Calu3 (cell line): ENCODE data around the gene ZNF555. TPM values are rescaled to one million over a fixed set of nuclear protein-coding genes. Genes with fewer than 3 reads are reported as not detected.

Experiments used
- BruUV-seq: library from RNA; stranded (reverse); fragments of 400-500 nt; replicated peaks from 2 replicates; lab custom pipeline; 2021; lab: Mats Ljungman, UMichigan
- CTCF ChIA-PET: fragments of 300-600 bp; sonication (Branson Sonifier 250); formaldehyde crosslinking; loops from one replicate; lab custom pipeline; 2022; ENCODE audit warnings: antibody characterized with exemption; lab: Charles Lee
- DNase-seq: peaks from one replicate; pipeline ENCODE4 v3.0.0; 2022
- H3K27ac Mint-ChIP-seq: one replicate; pipeline ENCODE4 v1.8.0; 2022; ENCODE audit warnings: mixed read lengths; ENCODE audit not compliant: unreplicated experiment
- H3K27me3 Mint-ChIP-seq: one replicate; pipeline ENCODE4 v1.8.0; 2022; ENCODE audit warnings: mixed read lengths; ENCODE audit not compliant: unreplicated experiment
- H3K36me3 Mint-ChIP-seq: one replicate; pipeline ENCODE4 v1.8.0; 2022; ENCODE audit warnings: mild to moderate bottlenecking, moderate library complexity, mixed read lengths; ENCODE audit not compliant: insufficient read depth, unreplicated experiment
- H3K4me1 Mint-ChIP-seq: one replicate; pipeline ENCODE4 v1.8.0; 2022; ENCODE audit warnings: mild to moderate bottlenecking, low read depth, mixed read lengths; ENCODE audit not compliant: unreplicated experiment
- H3K4me3 Mint-ChIP-seq: one replicate; pipeline ENCODE4 v1.8.0; 2022; ENCODE audit warnings: mild to moderate bottlenecking, low read depth, moderate library complexity, mixed read lengths; ENCODE audit not compliant: unreplicated experiment
- H3K9me3 Mint-ChIP-seq: one replicate; pipeline ENCODE4 v1.8.0; 2022; ENCODE audit warnings: low read depth, mixed read lengths; ENCODE audit not compliant: unreplicated experiment
- CTCF ChIP-seq: fragments of 200-600 bp; IDR thresholded peaks from one replicate; pipeline ENCODE4 v1.8.0; 2022; ENCODE audit warnings: antibody characterized with exemption; ENCODE audit not compliant: unreplicated experiment
- intact Hi-C: fragments of 100-400 bp; cut with micrococcal nuclease; formaldehyde crosslinking; loops from one replicate; pipeline ENCODE4 v1.10.0; 2022; ENCODE audit not compliant: unreplicated experiment
- total RNA-seq: library from RNA; stranded (reverse); gene quantifications from 2 replicates; pipeline ENCODE4 v1.2.3, GENCODE V29; 2022

ZNF555 gene
- total RNA-seq, 1 experiment from 2014 or later = 5.7 TPM

GRCh38 chr19:2802826-2803225 lies 38.4 kb upstream of the ZNF555 start:
- DNase-seq = no peak
- CTCF ChIA-PET = no interaction called here
- H3K27ac Mint-ChIP-seq = no peak overlapping the region
- H3K9me3 Mint-ChIP-seq = no peaks in the 10 kb centered on the region
- H3K27me3 Mint-ChIP-seq = no peaks in the 10 kb centered on the region
- BruUV-seq = no TSS peak
- intact Hi-C loops = no loop called here
- no peak for TF ChIP-seq CTCF
- H3K4me1 Mint-ChIP-seq = no peaks in the 10 kb centered on the region
- H3K4me3 Mint-ChIP-seq = no peak overlapping the region
- H3K36me3 Mint-ChIP-seq = peaks cover 22% of the 10 kb centered on the region

- Mint-ChIP-seq H3K36me3 (peaks cover 17% of the 10 kb centered on the region), H3K4me1 (no peaks in the 10 kb centered on the region), H3K9me3 (no peaks in the 10 kb centered on the region), H3K27me3 (no peaks in the 10 kb centered on the region), H3K4me3 (no peak overlapping the region), H3K27ac (no peak overlapping the region)
- BruUV-seq = no TSS peak
- CTCF ChIA-PET = no interaction called here
- intact Hi-C loops = no loop called here
- no peak for DNase-seq
- no peak for TF ChIP-seq CTCF
These were observed 37.7 kb upstream of the ZNF555 start for GRCh38 chr19:2803486-2804155.

GRCh38 chr19:2804156-2805004 lies 36.9 kb upstream of the ZNF555 start:
- DNase-seq = no peak
- BruUV-seq = no TSS peak
- intact Hi-C loops = no loop called here
- H3K4me1 Mint-ChIP-seq = no peaks in the 10 kb centered on the region
- TF ChIP-seq CTCF = no peak
- CTCF ChIA-PET = no interaction called here
- no peaks in the 10 kb centered on the region for H3K9me3 Mint-ChIP-seq
- H3K27me3 Mint-ChIP-seq = no peaks in the 10 kb centered on the region
- no peak overlapping the region for H3K4me3 Mint-ChIP-seq
- no peak overlapping the region for H3K27ac Mint-ChIP-seq
- peaks cover 16% of the 10 kb centered on the region for H3K36me3 Mint-ChIP-seq

- no peaks in the 10 kb centered on the region for H3K4me1 Mint-ChIP-seq
- H3K27me3 Mint-ChIP-seq = no peaks in the 10 kb centered on the region
- BruUV-seq = no TSS peak
- H3K9me3 Mint-ChIP-seq = no peaks in the 10 kb centered on the region
- peaks cover 16% of the 10 kb centered on the region for H3K36me3 Mint-ChIP-seq
- H3K4me3 Mint-ChIP-seq = no peak overlapping the region
- intact Hi-C loops = no loop called here
- no peak for DNase-seq
- CTCF ChIA-PET = no interaction called here
- no peak overlapping the region for H3K27ac Mint-ChIP-seq
- TF ChIP-seq CTCF = no peak
These were observed 35.9 kb upstream of the ZNF555 start for GRCh38 chr19:2805261-2805900.
